Endodermal cell (in vitro differentiated cells): Measurements from ENCODE around the gene TF. TPM values are rescaled to one million over a fixed set of nuclear protein-coding genes. Genes with fewer than 3 reads are reported as not detected.

Experiments used
- DNase-seq: peaks from one replicate; pipeline ENCODE4 v3.0.0-alpha.2; 2017
- H3K27ac ChIP-seq: 2 replicates; pipeline ENCODE4 v1.5.1; 2013; ENCODE audit warnings: mild to moderate bottlenecking, low read depth, low read length, moderate library complexity
- H3K27me3 ChIP-seq: 2 replicates; pipeline ENCODE4 v1.6.1; 2013; ENCODE audit warnings: mild to moderate bottlenecking, low read length, moderate library complexity; ENCODE audit not compliant: insufficient read depth, control insufficient read depth, poor library complexity, severe bottlenecking
- H3K36me3 ChIP-seq: 2 replicates; pipeline ENCODE4 v1.7.0; 2013; ENCODE audit warnings: mild to moderate bottlenecking, low read length, moderate library complexity; ENCODE audit not compliant: control insufficient read depth, insufficient read depth
- H3K4me1 ChIP-seq: one replicate; pipeline ENCODE4 v1.7.0; 2013; ENCODE audit warnings: low read length; ENCODE audit not compliant: control insufficient read depth, insufficient read depth
- H3K4me3 ChIP-seq: 2 replicates; pipeline ENCODE4 v1.5.1; 2013; ENCODE audit warnings: mild to moderate bottlenecking, low read length, moderate library complexity
- H3K9ac ChIP-seq: 2 replicates; pipeline ENCODE4 v1.6.1; 2013; ENCODE audit warnings: mild to moderate bottlenecking, low read length, moderate library complexity; ENCODE audit not compliant: poor library complexity, severe bottlenecking; ENCODE audit errors: extremely low read depth
- H3K9me3 ChIP-seq: 2 replicates; pipeline ENCODE4 v1.6.1; 2013; ENCODE audit warnings: mild to moderate bottlenecking, low read length, moderate library complexity; ENCODE audit not compliant: control insufficient read depth
- H3K27ac Mint-ChIP-seq: 2 replicates; pipeline ENCODE4 v1.8.0; 2020; ENCODE audit warnings: mixed read lengths
- H3K27me3 Mint-ChIP-seq: 2 replicates; pipeline ENCODE4 v1.8.0; 2021; ENCODE audit warnings: mild to moderate bottlenecking, mixed read lengths; ENCODE audit not compliant: insufficient read depth
- H3K36me3 Mint-ChIP-seq: 2 replicates; pipeline ENCODE4 v1.8.0; 2020; ENCODE audit warnings: low read depth, mixed read lengths
- H3K4me1 Mint-ChIP-seq: 2 replicates; pipeline ENCODE4 v1.8.0; 2020; ENCODE audit warnings: mixed read lengths
- H3K4me3 Mint-ChIP-seq: 2 replicates; pipeline ENCODE4 v1.8.0; 2020; ENCODE audit warnings: mild to moderate bottlenecking, moderate library complexity, mixed read lengths
- H3K9me3 Mint-ChIP-seq: 2 replicates; pipeline ENCODE4 v1.8.0; 2020; ENCODE audit warnings: mild to moderate bottlenecking, mixed read lengths
- WGBS, 2 experiments: methylation state at CpG; one replicate each; pipeline versions ENCODE4 v1.1.5 to v1.1.7; 2013; ENCODE audit warnings: missing lambda C conversion rate in 2 of 2, mixed read lengths in 1 of 2; ENCODE audit not compliant: insufficient coverage in 1 of 2, insufficient read length in 1 of 2; 5-methylcytosine and 5-hydroxymethylcytosine counted together
- total RNA-seq, 2 donors: library from RNA; stranded (reverse); fragmentation: NEBNext Ultra II Directional in 1 of 2; extraction: Animal tissue kit (Norgen Biotek cat#: 25700) in 1 of 2; gene quantifications; 2 replicates in 1 of 2; 3 replicates in 1 of 2; pipeline ENCODE4 v1.2.1, GENCODE V29; 2021
- TF ChIP-seq, protein P1 (sequence below): fragments of 200-600 bp; sonication (generic); conservative IDR thresholded peaks from 2 replicates; pipeline ENCODE4 v1.5.0; 2021; ENCODE audit warnings: antibody characterized with exemption, mild to moderate bottlenecking

TF gene
- total RNA-seq, 2 donors from 2014 or later = 0.40 to 3.0 TPM

DNA sequence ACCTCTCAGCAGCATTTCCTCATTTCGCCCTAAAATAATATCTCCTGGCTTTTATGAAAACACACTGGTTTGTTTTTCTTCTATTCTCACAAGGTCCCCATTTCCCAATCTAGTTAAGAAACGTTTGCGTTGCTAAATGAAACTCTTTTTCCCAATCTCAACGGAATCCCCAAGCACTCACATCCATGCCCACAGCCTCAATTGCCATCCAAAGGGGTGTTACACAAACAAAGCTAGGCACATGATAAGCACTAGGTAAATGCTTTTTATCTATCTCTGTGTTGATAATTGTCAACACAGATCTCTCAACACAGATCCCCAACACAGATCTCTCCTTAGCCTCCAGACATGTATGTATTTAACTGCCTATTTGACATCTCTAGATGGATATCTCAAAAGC lies 35.2 kb upstream of the TF start:
- Histone ChIP-seq H3K4me1 (no peaks in the 10 kb centered on the region), H3K27me3 (peaks cover 64% of the 10 kb centered on the region), H3K9me3 (no peaks in the 10 kb centered on the region), H3K9ac (no peak overlapping the region), H3K36me3 (no peaks in the 10 kb centered on the region), H3K27ac (no peak overlapping the region), H3K4me3 (no peak overlapping the region)
- H3K9me3 Mint-ChIP-seq = no peaks in the 10 kb centered on the region
- no peaks in the 10 kb centered on the region for H3K36me3 Mint-ChIP-seq
- H3K27me3 Mint-ChIP-seq = peaks cover 41% of the 10 kb centered on the region
- TF ChIP-seq, protein P1, sequence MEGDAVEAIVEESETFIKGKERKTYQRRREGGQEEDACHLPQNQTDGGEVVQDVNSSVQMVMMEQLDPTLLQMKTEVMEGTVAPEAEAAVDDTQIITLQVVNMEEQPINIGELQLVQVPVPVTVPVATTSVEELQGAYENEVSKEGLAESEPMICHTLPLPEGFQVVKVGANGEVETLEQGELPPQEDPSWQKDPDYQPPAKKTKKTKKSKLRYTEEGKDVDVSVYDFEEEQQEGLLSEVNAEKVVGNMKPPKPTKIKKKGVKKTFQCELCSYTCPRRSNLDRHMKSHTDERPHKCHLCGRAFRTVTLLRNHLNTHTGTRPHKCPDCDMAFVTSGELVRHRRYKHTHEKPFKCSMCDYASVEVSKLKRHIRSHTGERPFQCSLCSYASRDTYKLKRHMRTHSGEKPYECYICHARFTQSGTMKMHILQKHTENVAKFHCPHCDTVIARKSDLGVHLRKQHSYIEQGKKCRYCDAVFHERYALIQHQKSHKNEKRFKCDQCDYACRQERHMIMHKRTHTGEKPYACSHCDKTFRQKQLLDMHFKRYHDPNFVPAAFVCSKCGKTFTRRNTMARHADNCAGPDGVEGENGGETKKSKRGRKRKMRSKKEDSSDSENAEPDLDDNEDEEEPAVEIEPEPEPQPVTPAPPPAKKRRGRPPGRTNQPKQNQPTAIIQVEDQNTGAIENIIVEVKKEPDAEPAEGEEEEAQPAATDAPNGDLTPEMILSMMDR = no peak
- no peak overlapping the region for H3K27ac Mint-ChIP-seq
- WGBS, 2 experiments = 84 to 91% methylated on average over 4 of the region's 4 CpGs
- DNase-seq = peak; percentile 10
- no peak overlapping the region for H3K4me3 Mint-ChIP-seq
- peaks cover 11% of the 10 kb centered on the region for H3K4me1 Mint-ChIP-seq

DNA sequence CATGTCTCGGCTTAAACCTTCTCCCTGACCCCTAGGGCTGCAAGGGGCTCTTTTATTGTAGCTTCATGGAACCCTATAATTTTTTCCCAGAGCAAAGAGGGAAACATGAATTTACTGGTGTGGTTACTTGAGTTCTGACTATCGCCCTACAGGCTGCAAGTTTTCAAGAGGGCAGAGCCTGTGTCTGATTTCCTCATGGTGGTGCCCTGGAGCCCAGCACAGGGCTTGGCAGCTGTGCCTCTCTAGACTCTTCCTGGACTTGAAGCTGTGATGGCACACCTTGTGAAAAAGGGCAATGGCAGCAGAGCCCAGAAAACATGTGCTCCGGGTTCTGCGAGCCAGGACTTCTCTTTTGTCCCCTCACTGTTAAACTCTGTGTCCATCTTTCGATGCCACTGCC lies 34.2 kb upstream of the TF start:
- TF ChIP-seq, protein P1 = no peak
- no peaks in the 10 kb centered on the region for H3K36me3 Mint-ChIP-seq
- H3K9me3 Mint-ChIP-seq = no peaks in the 10 kb centered on the region
- no peak overlapping the region for H3K9ac ChIP-seq
- H3K4me1 Mint-ChIP-seq = peaks cover 11% of the 10 kb centered on the region
- H3K4me1 ChIP-seq = no peaks in the 10 kb centered on the region
- DNase-seq = peak; percentile 36
- peaks cover 36% of the 10 kb centered on the region for H3K27me3 Mint-ChIP-seq
- H3K36me3 ChIP-seq = no peaks in the 10 kb centered on the region
- 83 to 91% methylated on average over 5 of the region's 5 CpGs for WGBS, 2 experiments
- H3K4me3 ChIP-seq = no peak overlapping the region
- no peaks in the 10 kb centered on the region for H3K9me3 ChIP-seq
- H3K27ac Mint-ChIP-seq = no peak overlapping the region
- no peak overlapping the region for H3K4me3 Mint-ChIP-seq
- peaks cover 55% of the 10 kb centered on the region for H3K27me3 ChIP-seq
- no peak overlapping the region for H3K27ac ChIP-seq

DNA sequence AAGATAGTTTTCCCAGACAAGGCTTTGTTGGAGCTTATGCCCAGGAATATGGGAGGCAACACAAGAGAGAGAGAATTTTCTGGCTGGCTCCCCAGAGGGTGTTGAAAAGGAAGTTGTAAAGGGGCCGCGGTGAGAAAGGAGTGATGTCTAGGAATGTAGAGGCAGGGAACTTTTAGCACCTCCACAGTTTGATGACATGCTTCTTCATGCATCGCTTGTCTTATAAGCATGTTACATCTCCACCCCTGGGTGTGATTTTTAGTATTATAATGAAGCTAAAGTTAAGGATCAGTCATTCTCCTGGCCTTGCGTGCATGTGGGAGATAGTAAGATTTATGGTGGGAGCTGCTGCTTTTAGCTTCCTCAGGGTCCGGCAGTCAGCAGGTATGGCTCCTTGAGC lies 32.8 kb upstream of the TF start:
- DNase-seq = peak; percentile 13
- Histone ChIP-seq H3K27me3 (peaks cover 41% of the 10 kb centered on the region), H3K27ac (no peak overlapping the region), H3K9ac (no peak overlapping the region), H3K9me3 (no peaks in the 10 kb centered on the region), H3K36me3 (no peaks in the 10 kb centered on the region), H3K4me3 (no peak overlapping the region), H3K4me1 (no peaks in the 10 kb centered on the region)
- Mint-ChIP-seq H3K4me3 (no peak overlapping the region), H3K9me3 (no peaks in the 10 kb centered on the region), H3K36me3 (no peaks in the 10 kb centered on the region), H3K27me3 (peaks cover 29% of the 10 kb centered on the region), H3K4me1 (peaks cover 11% of the 10 kb centered on the region), H3K27ac (no peak overlapping the region)
- TF ChIP-seq, protein P1 = no peak
- WGBS, 2 experiments = 94 to 100% methylated on average over 1 to 5 of the region's 5 CpGs
